ENCODE measurements around the gene EIF4A3.

The EIF4A3 gene

GRCh38 chr17:80112471-80113032 lies 34.4 kb downstream of the EIF4A3 start:
- DNase-seq (ENCODE audit: low read depth): no peak

- DNase-seq (ENCODE audit: low read depth): no peak
Measured at GRCh38 chr17:80111702-80112470, 35.0 kb downstream of the EIF4A3 start.

- no peak for DNase-seq (ENCODE audit: low read depth)
Measured at GRCh38 chr17:80110927-80111701, 35.8 kb downstream of the EIF4A3 start.

- no peak for DNase-seq (ENCODE audit: low read depth)
Measured at GRCh38 chr17:80110447-80110812, 36.5 kb downstream of the EIF4A3 start.

- no peak for DNase-seq (ENCODE audit: low read depth)
Measured at GRCh38 chr17:80109713-80110446, 37.0 kb downstream of the EIF4A3 start.

- no peak for DNase-seq (ENCODE audit: low read depth)
Measured at GRCh38 chr17:80109066-80109660, 37.8 kb downstream of the EIF4A3 start.

- DNase-seq (ENCODE audit: low read depth): no peak
Measured at GRCh38 chr17:80108036-80108971, 38.6 kb downstream of the EIF4A3 start.

GRCh38 chr17:80107231-80108021 lies 39.5 kb downstream of the EIF4A3 start:
- DNase-seq (ENCODE audit: low read depth): no peak

- DNase-seq (ENCODE audit: low read depth): no peak
Measured at GRCh38 chr17:80106751-80107150, 40.2 kb downstream of the EIF4A3 start.

- DNase-seq (ENCODE audit: low read depth): no peak
Measured at GRCh38 chr17:80106176-80106575, 40.8 kb downstream of the EIF4A3 start.

GRCh38 chr17:80105762-80106161 lies 41.2 kb downstream of the EIF4A3 start:
- no peak for DNase-seq (ENCODE audit: low read depth)

GRCh38 chr17:80104956-80105375 lies 42.0 kb downstream of the EIF4A3 start:
- DNase-seq (ENCODE audit: low read depth): no peak

- DNase-seq (ENCODE audit: low read depth): no peak
Measured at GRCh38 chr17:80104321-80104955, 42.5 kb downstream of the EIF4A3 start.

- no peak for DNase-seq (ENCODE audit: low read depth)
Measured at GRCh38 chr17:80103449-80104085, 43.4 kb downstream of the EIF4A3 start.

GRCh38 chr17:80102664-80103448 lies 44.1 kb downstream of the EIF4A3 start:
- DNase-seq (ENCODE audit: low read depth): no peak

GRCh38 chr17:80101946-80102663 lies 44.8 kb downstream of the EIF4A3 start:
- DNase-seq (ENCODE audit: low read depth): no peak

Data from activated T-helper 1 cell treated with Interleukin-2 at 50 U/mL for 16 hours (primary cell).